ENCODE measurements around the gene MCOLN1. TPM values are rescaled to one million over a fixed set of nuclear protein-coding genes. Genes with fewer than 3 reads are reported as not detected.

The MCOLN1 gene
- total RNA-seq, 1 experiment from 2014 or later = 15.7 TPM

DNA sequence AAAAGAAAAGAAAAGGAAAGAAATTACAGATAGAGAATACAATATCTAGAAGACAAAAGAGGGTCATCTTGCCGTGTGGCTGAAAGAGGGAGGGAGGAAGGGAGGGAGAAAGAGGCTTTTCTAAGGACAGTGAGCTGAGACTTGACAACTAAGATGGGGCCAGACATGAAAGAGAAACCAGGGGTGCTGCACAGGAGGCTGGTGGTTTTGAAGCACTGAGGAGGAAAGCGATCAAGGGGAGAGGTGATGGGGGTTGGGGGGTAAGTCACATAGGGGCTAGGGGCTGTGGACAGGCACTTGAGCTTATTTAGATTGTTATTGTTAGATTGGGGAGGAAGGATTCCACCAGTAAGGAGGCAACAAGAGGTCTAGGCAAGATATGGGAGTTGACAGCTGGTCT, 30.4 kb downstream of the MCOLN1 start:
- H3K4ac ChIP-seq (ENCODE audit: low read depth, low read length) = no peak overlapping the region
- H4K8ac ChIP-seq (replicated peaks; ENCODE audit: insufficient read length, low read depth, low read length) = no peak overlapping the region

More for the DNA sequence above, 30.4 kb downstream of the MCOLN1 start:
- H3K4me1 Mint-ChIP-seq = peaks cover 7 to 10% of the 10 kb centered on the region in 2 experiments; a peak in 3 of 4 replicates
- Histone ChIP-seq H3K18ac (ENCODE audit: insufficient read length, low read depth, low read length) (no peak overlapping the region), H3K79me2 (ENCODE audit: insufficient read depth, low read length) (no peaks in the 10 kb centered on the region), H4K20me1 (ENCODE audit: control insufficient read depth, insufficient read depth, insufficient read length) (no peaks in the 10 kb centered on the region), H3K27me3 (ENCODE audit: insufficient read depth, low read length) (no peaks in the 10 kb centered on the region), H2BK15ac (ENCODE audit: low read depth, low read length) (no peak overlapping the region), H3K56ac (ENCODE audit: insufficient read length, low read depth, low read length) (no peak overlapping the region), H3T11ph (ENCODE audit: low read length) (no peak overlapping the region), H2AFZ (ENCODE audit: low read length) (no peak overlapping the region), H4K5ac (ENCODE audit: insufficient read length, low read depth, low read length) (no peak overlapping the region), H2BK5ac (ENCODE audit: insufficient read length, low read length) (no peak overlapping the region), H2BK12ac (ENCODE audit: insufficient read length, low read depth, low read length) (no peak overlapping the region), H3K14ac (ENCODE audit: insufficient read depth, low read length) (no peak overlapping the region), H3K23me2 (ENCODE audit: insufficient read length, low read depth, low read length, poor library complexity, severe bottlenecking) (no peaks in the 10 kb centered on the region), H3K79me1 (ENCODE audit: insufficient read depth, low read depth, low read length, poor library complexity, severe bottlenecking) (no peaks in the 10 kb centered on the region), H3K27ac (ENCODE audit: insufficient read length, low read depth, low read length) (no peak overlapping the region), H3K9ac (ENCODE audit: extremely low read depth, insufficient read length, low read length) (no peak overlapping the region), H2BK120ac (ENCODE audit: low read depth, low read length, poor library complexity, severe bottlenecking) (no peak overlapping the region), H4K91ac (ENCODE audit: insufficient read length, low read depth, low read length) (no peak overlapping the region), H2BK20ac (ENCODE audit: low read depth, low read length, poor library complexity, severe bottlenecking) (no peak overlapping the region), H2AK5ac (ENCODE audit: insufficient read length, low read length) (no peak overlapping the region), H3K9me3 (ENCODE audit: control insufficient read depth, low read depth, low read length) (no peaks in the 10 kb centered on the region), H3K4me2 (ENCODE audit: insufficient read depth, insufficient read length, low read length) (no peak overlapping the region), H3K4me1 (ENCODE audit: insufficient read depth, low read length) (peaks cover 2% of the 10 kb centered on the region; the same call in 1 of the 2 replicates), H3K23ac (ENCODE audit: insufficient read length, low read depth, low read length) (no peak overlapping the region)
- H3K36me3 Mint-ChIP-seq (ENCODE audit: insufficient read depth in 1 of 3, low read depth in 3 of 3) = peaks cover 14 to 46% (median 29%) of the 10 kb centered on the region in 3 experiments; a peak in 6 of 7 replicates
- no peaks in the 10 kb centered on the region for H3K27me3 Mint-ChIP-seq (ENCODE audit: low read depth)
- H3K9me3 Mint-ChIP-seq = no peaks in the 10 kb centered on the region; a peak in 1 of 5 replicates
- no peak for DNase-seq
- TF ChIP-seq, protein P1, sequence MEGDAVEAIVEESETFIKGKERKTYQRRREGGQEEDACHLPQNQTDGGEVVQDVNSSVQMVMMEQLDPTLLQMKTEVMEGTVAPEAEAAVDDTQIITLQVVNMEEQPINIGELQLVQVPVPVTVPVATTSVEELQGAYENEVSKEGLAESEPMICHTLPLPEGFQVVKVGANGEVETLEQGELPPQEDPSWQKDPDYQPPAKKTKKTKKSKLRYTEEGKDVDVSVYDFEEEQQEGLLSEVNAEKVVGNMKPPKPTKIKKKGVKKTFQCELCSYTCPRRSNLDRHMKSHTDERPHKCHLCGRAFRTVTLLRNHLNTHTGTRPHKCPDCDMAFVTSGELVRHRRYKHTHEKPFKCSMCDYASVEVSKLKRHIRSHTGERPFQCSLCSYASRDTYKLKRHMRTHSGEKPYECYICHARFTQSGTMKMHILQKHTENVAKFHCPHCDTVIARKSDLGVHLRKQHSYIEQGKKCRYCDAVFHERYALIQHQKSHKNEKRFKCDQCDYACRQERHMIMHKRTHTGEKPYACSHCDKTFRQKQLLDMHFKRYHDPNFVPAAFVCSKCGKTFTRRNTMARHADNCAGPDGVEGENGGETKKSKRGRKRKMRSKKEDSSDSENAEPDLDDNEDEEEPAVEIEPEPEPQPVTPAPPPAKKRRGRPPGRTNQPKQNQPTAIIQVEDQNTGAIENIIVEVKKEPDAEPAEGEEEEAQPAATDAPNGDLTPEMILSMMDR (conservative IDR thresholded peaks at IDR 0.05) = no peak
- H3K4me3 Mint-ChIP-seq = no peak overlapping the region
- WGBS (ENCODE audit: extremely low coverage, insufficient read length, low lambda C conversion rate) = no CpG with 5 or more reads among the region's 2 CpGs
- H3K27ac Mint-ChIP-seq = no peak overlapping the region; a peak in 1 of 7 replicates

Measured in H9 (cell line).